Erythroblast (primary cell): Measurements from ENCODE around the gene KCNMA1.

Experiments
- GATA1 ChIP-seq: IDR thresholded peaks from 2 replicates; pipeline ENCODE4 v1.6.1; 2011; ENCODE audit warnings: low read depth, mild to moderate bottlenecking, control low read depth, low read length, moderate library complexity
- POLR2A ChIP-seq: IDR thresholded peaks from 2 replicates; pipeline ENCODE4 v1.6.1; 2011; ENCODE audit warnings: mild to moderate bottlenecking, low read length

DNA sequence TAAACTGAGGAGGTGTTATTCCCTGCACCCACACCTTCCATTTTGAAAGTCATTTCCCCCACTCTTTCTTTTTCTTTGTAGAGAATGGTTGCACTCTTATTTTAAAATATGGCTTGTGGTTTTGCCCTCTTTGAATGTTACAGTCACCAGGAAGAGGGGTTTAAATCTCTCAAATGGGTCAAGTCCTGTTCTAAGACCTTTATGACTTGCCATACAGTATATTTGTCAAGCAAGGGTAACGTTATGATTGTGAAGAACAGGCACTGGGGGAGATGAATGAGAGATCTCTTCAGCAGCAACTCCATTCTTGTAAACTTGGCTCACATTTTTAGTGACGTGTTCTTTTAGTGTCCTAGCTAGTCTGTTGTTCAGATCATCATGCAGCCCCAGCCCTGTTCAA, 634.7 kb downstream of the KCNMA1 start:
- TF ChIP-seq POLR2A: no peak
- TF ChIP-seq GATA1: no peak
